Endometrium (tissue), 2 donors: ENCODE data around the gene MOXD1.
A peak's percentile ranks its signal among the peaks of the same experiment; 100 is the strongest.

ENCODE experiments used
- FAIRE-seq: peaks from 2 replicates; lab custom pipeline; 2012; peaks lifted over from hg19 to GRCh38; lab: Jason Lieb, UNC
- donor health status: control.
- donor health status: control.

Gene MOXD1

GRCh38 chr6:132399376-132400074, 1.8 kb downstream of the MOXD1 start:
- FAIRE-seq = peak; percentile 91

GRCh38 chr6:132395015-132395597, 6.2 kb downstream of the MOXD1 start:
- no peak for FAIRE-seq

DNA sequence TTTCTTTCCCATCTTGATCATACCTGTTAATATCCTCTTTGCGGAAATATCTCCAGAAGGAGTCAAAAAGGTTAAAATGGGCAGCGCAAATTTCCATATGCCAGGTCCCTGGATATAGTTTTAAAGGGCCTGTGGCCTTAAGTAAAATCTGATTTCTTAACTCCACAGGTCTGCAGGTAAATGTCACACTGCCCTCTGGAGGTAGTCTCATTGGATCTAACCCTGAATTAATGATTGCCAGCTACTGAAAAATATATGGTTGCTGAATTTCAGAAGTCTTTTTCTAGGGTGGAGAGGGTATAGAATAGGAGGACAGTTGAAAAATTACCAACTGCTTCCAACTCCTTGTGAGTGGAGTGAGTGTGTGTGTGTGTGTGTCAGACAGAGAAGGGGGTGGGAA, 8.5 kb downstream of the MOXD1 start:
- FAIRE-seq = no peak

DNA sequence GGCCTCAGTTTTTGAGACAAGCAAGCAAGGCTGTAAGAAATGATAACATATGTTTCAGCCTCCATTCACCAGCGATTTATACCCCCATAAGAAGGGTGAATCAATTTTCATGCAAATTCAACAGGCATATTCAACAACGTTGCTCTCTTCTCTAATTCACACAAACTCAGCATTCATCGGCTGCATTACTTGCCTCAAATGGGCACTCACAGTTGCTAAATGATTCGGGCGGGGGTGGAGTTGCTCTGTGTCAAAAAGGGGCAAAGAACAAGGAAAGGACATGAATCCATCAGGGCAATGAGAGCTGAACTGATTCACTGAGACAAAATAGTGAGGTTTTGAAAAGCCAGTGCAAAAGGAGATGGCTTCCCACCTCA, 9.0 kb downstream of the MOXD1 start:
- no peak for FAIRE-seq

- no peak for FAIRE-seq
Measured at GRCh38 chr6:132391391-132392269, 9.6 kb downstream of the MOXD1 start.

DNA sequence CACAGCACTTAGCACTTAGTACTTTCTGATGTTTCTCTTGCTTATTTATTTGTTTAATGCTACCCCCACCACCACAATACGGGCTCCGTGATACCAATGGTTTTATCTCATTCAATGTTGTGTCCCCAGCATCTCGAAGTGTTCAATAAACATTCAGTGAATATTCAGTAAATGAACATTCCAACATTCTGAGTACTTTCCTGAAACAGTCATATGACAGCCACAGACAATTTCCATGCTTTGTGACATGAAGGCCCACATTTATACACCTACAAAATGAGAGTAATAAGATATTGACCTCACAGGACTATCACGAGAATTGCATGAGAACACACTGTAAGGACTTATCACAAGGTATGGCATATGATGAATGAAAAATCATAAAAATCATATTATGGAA, 10.8 kb downstream of the MOXD1 start:
- FAIRE-seq = no peak

- no peak for FAIRE-seq
Measured at GRCh38 chr6:132390017-132390416, 11.3 kb downstream of the MOXD1 start.

GRCh38 chr6:132388291-132388690, 13.0 kb downstream of the MOXD1 start:
- no peak for FAIRE-seq

DNA sequence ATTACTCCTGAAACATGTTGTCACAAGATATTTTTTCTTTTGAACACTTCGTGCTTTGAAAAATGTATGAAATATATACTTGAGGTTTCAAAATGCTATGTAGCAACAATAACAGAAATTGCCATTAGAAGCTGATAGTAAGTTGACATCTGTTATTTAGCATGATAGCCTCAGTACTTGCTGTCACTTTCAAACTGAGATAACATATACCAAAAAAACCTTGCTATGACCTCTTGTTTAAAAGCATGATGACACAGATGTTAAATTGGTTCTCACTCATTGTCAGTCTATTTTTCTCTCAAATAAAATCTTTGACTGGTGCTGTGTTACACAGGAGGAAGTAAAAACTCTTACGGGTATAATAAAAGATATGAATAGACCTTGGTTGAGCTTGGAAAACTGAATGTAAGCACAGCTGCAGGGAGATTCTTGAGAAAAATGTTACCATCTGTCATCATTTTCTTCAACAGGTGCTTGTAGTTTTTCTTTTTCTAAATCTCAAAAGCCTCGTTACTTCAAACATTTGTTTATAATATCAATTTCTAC, 18.6 kb downstream of the MOXD1 start:
- no peak for FAIRE-seq

- no peak for FAIRE-seq
Measured at GRCh38 chr6:132381381-132381780, 19.9 kb downstream of the MOXD1 start.

GRCh38 chr6:132380358-132381029, 20.8 kb downstream of the MOXD1 start:
- FAIRE-seq = peak; percentile 4

DNA sequence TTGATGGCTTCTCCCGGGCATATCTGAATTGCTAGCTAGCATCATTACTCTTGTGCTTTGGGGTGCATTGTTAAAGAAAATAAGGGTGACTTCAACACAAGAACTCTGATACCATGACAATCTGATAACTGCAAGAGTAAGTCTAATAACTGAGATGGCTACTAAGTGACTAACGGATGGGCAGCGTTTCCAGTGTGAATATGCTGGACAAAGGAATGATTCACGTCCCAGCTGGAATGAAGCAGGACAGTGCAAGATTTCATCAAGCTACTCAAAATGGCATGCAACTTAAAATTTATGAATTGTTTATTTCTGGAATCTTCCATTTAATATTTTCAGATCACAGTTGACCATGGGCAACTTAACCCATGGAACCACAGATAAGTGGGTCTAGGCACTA, 31.7 kb downstream of the MOXD1 start:
- FAIRE-seq = no peak

DNA sequence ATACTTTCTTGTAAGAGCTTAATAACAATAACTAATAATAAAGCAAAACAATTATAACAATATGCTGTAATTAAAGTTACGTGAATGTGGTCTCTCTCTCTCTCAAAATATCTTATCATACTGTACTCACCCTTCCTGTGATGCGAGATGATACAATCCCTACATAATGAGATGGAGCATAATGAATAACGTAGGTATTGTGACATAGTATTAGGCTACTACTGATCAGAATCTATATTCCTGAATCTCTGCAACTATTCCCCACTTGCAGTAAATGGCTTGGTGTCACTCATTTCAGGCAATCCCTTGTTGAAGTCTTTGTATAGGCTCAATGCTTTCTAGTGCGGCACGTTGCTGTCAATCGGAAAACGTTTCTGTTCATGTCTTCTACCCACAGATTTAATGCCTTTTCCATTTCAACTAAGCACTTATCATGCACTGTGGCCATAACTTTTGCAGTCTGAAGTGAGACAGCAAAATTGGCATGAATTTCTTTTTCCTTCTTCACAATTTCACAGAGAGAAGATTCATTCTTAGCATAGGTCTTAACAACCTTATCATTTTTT, 32.3 kb downstream of the MOXD1 start:
- FAIRE-seq = no peak

GRCh38 chr6:132365281-132365907, 35.9 kb downstream of the MOXD1 start:
- peak; percentile 98 for FAIRE-seq

DNA sequence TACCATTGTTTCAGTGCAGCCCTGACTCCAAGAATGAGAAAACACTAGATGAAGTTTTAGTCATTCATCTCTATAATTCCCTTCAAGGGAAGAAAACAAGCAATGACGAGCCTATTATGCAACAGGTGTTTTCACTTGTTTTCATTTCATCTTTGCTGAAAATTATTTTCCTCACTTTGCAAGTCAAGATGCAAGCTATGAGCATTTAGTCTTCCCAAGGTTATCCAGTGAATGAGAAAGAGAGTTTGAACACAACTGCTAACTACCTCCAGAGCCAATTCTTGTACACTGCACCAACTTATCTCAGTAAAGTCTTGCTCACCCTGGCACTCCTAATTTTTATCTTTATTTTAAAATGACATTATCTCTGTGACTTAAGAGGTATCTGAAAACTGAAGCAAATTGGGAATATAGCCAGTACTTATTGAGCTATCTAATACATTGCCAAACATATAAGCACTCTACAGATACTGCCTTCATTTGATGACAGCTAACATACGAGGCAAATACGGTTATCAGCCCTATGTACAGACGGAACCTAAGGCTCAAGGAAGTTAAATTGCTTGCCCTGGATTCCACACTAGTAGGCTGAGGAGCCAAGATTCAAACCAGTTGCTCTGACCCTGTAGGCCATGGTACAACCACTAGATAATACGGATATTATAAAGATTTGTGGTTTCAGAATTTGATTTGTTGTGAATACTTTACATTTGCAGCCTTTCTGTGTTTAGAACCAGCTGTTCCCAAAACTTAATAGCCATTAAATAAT, 36.8 kb downstream of the MOXD1 start:
- no peak for FAIRE-seq

DNA sequence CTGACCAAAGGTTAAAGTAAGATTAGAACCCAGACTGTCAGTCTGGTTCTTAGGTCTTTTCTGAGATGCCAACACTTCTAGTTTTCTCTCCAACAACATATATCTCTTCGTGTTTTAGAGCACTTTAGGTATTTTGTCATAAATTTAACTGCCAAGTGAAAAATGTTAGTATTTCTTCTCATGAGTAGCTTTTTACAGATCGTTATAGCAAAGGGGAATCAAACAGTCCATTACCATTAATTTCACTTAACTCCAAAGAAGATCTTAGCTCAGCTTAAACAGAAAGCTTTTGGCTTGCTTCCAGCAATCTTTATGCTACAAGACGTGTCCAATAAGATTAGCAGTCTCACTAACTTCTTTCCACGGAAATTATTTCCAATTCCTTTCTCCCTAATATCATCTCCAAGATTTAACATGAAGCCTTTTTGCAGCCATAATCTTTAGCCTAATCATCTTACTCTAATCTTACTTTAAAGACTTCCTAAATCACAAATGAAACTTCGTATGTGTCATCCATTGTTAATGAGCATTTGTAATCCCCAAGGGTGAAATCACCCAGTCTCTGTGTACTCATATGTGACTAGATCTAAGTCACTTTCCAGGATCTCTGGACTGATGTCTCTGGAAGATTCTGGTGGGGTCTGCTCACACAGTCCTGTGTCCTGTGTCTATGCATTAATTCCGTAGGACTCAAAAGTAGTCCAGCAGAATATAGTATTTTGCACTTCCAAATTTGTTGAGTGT, 38.7 kb downstream of the MOXD1 start:
- no peak for FAIRE-seq

DNA sequence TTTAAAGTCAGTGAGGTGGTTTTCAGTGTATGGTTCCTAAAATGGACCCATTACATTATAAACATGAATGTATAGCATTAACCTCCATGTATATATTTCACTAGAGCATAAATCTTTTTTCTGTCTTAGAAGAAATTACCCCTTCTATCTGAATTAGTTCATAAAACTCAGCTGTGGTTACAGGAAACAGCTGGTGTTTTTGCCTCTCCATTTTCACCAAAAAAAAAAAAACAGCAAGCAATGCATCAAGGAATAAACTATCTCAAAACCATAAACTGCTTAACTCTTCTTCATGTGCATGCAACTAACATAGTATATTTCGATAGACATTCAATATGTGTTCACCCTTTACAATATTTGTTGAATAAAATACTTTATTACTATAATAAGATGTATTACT, 40.2 kb downstream of the MOXD1 start:
- no peak for FAIRE-seq

- FAIRE-seq = no peak
Measured at GRCh38 chr6:132359886-132360285, 41.4 kb downstream of the MOXD1 start.

DNA sequence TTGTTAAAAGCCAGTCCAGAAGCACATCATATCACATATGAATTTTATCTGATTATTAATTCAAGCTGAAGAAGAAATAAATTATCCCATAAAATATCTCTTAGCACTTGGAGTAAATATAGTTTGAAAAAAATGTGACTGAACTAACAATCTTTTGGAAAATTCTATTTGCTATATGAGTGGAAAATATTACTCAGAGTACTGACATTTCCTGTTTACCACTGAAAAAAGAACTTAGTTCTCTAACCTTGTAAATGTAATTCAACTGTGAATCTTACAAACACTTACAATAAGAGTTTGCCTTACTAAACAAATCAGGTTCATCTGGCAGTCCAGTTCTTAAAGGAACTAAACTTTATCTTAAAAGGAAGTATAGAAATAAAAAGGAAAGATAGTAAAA, 44.2 kb downstream of the MOXD1 start:
- peak; percentile 83 for FAIRE-seq
